Measurements from ENCODE around the gene UQCRQ. TPM values are rescaled to one million over a fixed set of nuclear protein-coding genes. Genes with fewer than 3 reads are reported as not detected.

The UQCRQ gene
- total and polyA plus RNA-seq, 9 of the 15 experiments (the other 6 are each of a cell fraction or from before 2014, with no cell fraction given), result 235 to 2,421 (median 883) TPM

DNA sequence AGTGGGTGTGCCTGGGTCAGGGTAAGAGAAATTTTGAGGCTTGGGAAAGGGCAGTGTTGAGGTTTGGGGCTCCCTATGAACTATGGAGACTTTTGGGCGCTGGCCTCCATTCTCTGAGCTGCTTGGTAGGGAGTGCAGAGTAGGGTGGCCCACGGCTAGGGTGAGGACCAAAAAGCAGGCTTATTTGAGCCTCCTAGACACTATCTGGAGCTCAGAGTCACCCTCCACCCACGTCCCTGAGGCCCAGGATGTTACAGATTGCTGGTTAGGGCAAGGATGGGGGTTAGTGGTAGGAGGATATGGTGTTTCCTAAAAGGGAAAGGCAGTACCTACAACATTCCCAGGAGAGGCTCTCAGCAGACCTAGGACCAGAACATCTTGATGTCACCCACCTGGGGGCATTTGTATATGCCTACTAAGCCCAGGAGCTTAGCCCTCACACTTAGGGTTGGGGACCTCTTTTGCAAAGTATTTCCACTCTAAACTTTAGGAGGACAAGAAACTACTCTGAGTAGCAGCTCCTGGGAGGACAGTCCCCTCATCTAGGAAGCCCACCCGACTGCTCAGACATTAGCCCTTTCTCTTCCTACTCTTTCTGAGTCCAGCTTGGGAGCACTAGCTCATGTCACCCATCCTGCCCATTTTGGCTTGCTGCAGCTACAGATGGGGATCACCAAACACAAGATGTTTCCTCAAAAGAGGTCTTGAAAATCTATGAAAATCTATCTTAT, 38.3 kb upstream of the UQCRQ start:
- in situ Hi-C loops (cut with MboI) (loop anchor here (5.0 kb wide), 1 partner anchor 71 kb away; no protein-coding TSS in a partner anchor), intact Hi-C loops (cut with micrococcal nuclease) (no loop called here)
- Histone ChIP-seq H3K36me3 (ENCODE audit: control insufficient read depth, insufficient read depth, low read length) (peaks cover 46% of the 10 kb centered on the region; the same call in 2 of the 3 replicates), H3K27ac (ENCODE audit: extremely low read depth, low read depth, low read length) (no peak overlapping the region), H4K20me1 (replicated peaks; ENCODE audit: control insufficient read depth, insufficient read depth, low read length) (no peaks in the 10 kb centered on the region), H3K4me1 (replicated peaks in 1 of 2; ENCODE audit: control insufficient read depth in 2 of 2, insufficient read depth in 2 of 2, low read length in 2 of 2) (peaks cover 18 to 33% of the 10 kb centered on the region in 2 experiments; a peak in 4 of 5 replicates), H3K79me2 (ENCODE audit: control insufficient read depth, insufficient read depth, low read length) (peaks cover 23% of the 10 kb centered on the region), H3K9me1 (ENCODE audit: control insufficient read depth, insufficient read depth, low read length) (no peaks in the 10 kb centered on the region), H3K27me3 (ENCODE audit: control insufficient read depth in 2 of 2, insufficient read depth in 2 of 2, low read length in 2 of 2) (no peaks in the 10 kb centered on the region), H3K9me3 (replicated peaks; ENCODE audit: control insufficient read depth, insufficient read depth, low read depth, low read length) (no peaks in the 10 kb centered on the region), H2AFZ (ENCODE audit: low read depth, low read length) (no peak overlapping the region), H3K4me2 (ENCODE audit: insufficient read depth, low read length) (no peak overlapping the region), H3K9ac (ENCODE audit: insufficient read depth in 1 of 2, low read depth in 2 of 2, low read length in 2 of 2) (peak overlapping the region in 1 of 2 experiments; percentile 28; a peak in 1 of 4 replicates), H3K4me3 (no peak overlapping the region)
- ATAC-seq, result no peak
- ChIA-PET POLR2A (interaction anchor here (0.6 to 3.9 kb wide), 6 partner anchors 7 to 197 kb away, joined by 3 to 22 read pairs (median 7); partner anchors contain the start of genes GDF9 and UQCRQ), CTCF (ENCODE audit: low intra/inter-chr PET ratio) (no interaction called here)
- DNase-seq (ENCODE audit: extremely low read depth in 1 of 4, low spot score in 3 of 4), result no peak
- BruUV-seq (replicated peaks), result TSS peak; percentile 37
- WGBS (ENCODE audit: insufficient coverage, low coverage, missing lambda C conversion rate), result 60% methylated on average over 4 of the region's 4 CpGs
- no peak for TF ChIP-seq NELFE (IDR thresholded peaks at IDR 0.05; ENCODE audit: insufficient read depth, insufficient read length)
- peak; percentile 39; the same call in 1 of the 2 replicates for TF ChIP-seq EGR1 (conservative IDR thresholded peaks at IDR 0.05)
- TF ChIP-seq, protein P1, sequence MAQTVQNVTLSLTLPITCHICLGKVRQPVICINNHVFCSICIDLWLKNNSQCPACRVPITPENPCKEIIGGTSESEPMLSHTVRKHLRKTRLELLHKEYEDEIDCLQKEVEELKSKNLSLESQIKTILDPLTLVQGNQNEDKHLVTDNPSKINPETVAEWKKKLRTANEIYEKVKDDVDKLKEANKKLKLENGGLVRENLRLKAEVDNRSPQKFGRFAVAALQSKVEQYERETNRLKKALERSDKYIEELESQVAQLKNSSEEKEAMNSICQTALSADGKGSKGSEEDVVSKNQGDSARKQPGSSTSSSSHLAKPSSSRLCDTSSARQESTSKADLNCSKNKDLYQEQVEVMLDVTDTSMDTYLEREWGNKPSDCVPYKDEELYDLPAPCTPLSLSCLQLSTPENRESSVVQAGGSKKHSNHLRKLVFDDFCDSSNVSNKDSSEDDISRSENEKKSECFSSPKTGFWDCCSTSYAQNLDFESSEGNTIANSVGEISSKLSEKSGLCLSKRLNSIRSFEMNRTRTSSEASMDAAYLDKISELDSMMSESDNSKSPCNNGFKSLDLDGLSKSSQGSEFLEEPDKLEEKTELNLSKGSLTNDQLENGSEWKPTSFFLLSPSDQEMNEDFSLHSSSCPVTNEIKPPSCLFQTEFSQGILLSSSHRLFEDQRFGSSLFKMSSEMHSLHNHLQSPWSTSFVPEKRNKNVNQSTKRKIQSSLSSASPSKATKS (CRISPR knock-in tag; IDR thresholded peaks at IDR 0.05), result no peak
- TF ChIP-seq CREM (IDR thresholded peaks at IDR 0.05; ENCODE audit: low read depth), result no peak
- TF ChIP-seq RFX7 (CRISPR knock-in tag; IDR thresholded peaks at IDR 0.05), result no peak
- no peak for FAIRE-seq
